CD4-positive, alpha-beta T cell (primary cell): ENCODE measurements around the gene MTHFR. TPM values are rescaled to one million over a fixed set of nuclear protein-coding genes. Genes with fewer than 3 reads are reported as not detected.

Source experiments
- ATAC-seq: fragments of 200-7000 bp; cut with Tn5 transposase; one replicate; pipeline ENCODE4 v1.10.0; 2022; ENCODE audit warnings: mild to moderate bottlenecking; ENCODE audit not compliant: poor library complexity
- CTCF ChIA-PET: fragments of 350-600 bp; sonication (Branson Sonifier 250); formaldehyde crosslinking; loops from one replicate; lab custom pipeline; 2021; ENCODE audit warnings: antibody characterized with exemption, inconsistent platforms; lab: Charles Lee
- POLR2A ChIA-PET: fragments of 350-600 bp; sonication (Branson Sonifier 250); formaldehyde crosslinking; loops from one replicate; lab custom pipeline; 2021; ENCODE audit warnings: antibody characterized with exemption, inconsistent platforms; lab: Charles Lee
- DNase-seq, 14 experiments: peaks; one replicate each; pipeline ENCODE4 v3.0.0-alpha.2; 2013 to 2020; ENCODE audit warnings: mixed read lengths in 2 of 14
- H3K27ac ChIP-seq, 2 donors: one replicate each; pipeline versions ENCODE4 v1.5.1 to v1.7.0; 2013; ENCODE audit warnings: low read length in 2 of 2, low read depth in 1 of 2, mild to moderate bottlenecking in 1 of 2
- H3K27me3 ChIP-seq, 2 experiments: 1 replicate in 1 of 2; 2 replicates in 1 of 2; pipeline versions ENCODE4 v1.6.1 to v1.7.0; 2013; ENCODE audit warnings: low read length in 2 of 2, control low read depth in 1 of 2, mild to moderate bottlenecking in 1 of 2, moderate library complexity in 1 of 2; ENCODE audit not compliant: insufficient read depth in 2 of 2, control insufficient read depth in 1 of 2
- H3K36me3 ChIP-seq: one replicate; pipeline ENCODE4 v1.6.1; 2013; ENCODE audit warnings: low read length, control low read depth; ENCODE audit not compliant: insufficient read depth
- H3K4me1 ChIP-seq: one replicate; pipeline ENCODE4 v1.6.1; 2013; ENCODE audit warnings: low read length, control low read depth; ENCODE audit not compliant: insufficient read depth
- H3K4me3 ChIP-seq: one replicate; pipeline ENCODE4 v1.5.1; 2013; ENCODE audit warnings: mild to moderate bottlenecking, low read length, moderate library complexity
- H3K9me3 ChIP-seq, 2 experiments: 1 replicate in 1 of 2; 2 replicates in 1 of 2; pipeline versions ENCODE4 v1.6.1 to v1.7.0; 2013; ENCODE audit warnings: low read length in 2 of 2, mild to moderate bottlenecking in 2 of 2, control low read depth in 1 of 2, moderate library complexity in 1 of 2; ENCODE audit not compliant: control insufficient read depth in 1 of 2, insufficient read depth in 1 of 2
- H3K27ac Mint-ChIP-seq: one replicate; pipeline ENCODE4 v1.8.0; 2020; ENCODE audit warnings: mixed read lengths
- H3K27me3 Mint-ChIP-seq: one replicate; pipeline ENCODE4 v1.8.0; 2021; ENCODE audit warnings: mixed read lengths
- H3K36me3 Mint-ChIP-seq: one replicate; pipeline ENCODE4 v1.8.0; 2021; ENCODE audit warnings: low read depth, mixed read lengths
- H3K4me1 Mint-ChIP-seq: one replicate; pipeline ENCODE4 v1.8.0; 2021; ENCODE audit warnings: low read depth, mixed read lengths
- H3K4me3 Mint-ChIP-seq: one replicate; pipeline ENCODE4 v1.8.0; 2020; ENCODE audit warnings: mild to moderate bottlenecking, mixed read lengths
- H3K9me3 Mint-ChIP-seq: one replicate; pipeline ENCODE4 v1.8.0; 2020; ENCODE audit warnings: mixed read lengths
- intact Hi-C, 2 experiments: fragments of 100-400 bp; cut with DNase I in 1 of 2; cut with micrococcal nuclease in 1 of 2; formaldehyde crosslinking; loops; one replicate each; pipeline versions ENCODE4 v1.15.1 to v1.9.0; 2023 to 2025; cut with DNase I, micrococcal nuclease
- total RNA-seq, 174 experiments: library from RNA in 2 of 174; stranded (reverse) in 2 of 174; gene quantifications; one replicate each; pipeline ENCODE4 v1.2.3 and lab custom pipeline; 2021 to 2026
- TF ChIP-seq, protein P1 (sequence below): fragments of 200-600 bp; IDR thresholded peaks from one replicate; pipeline ENCODE4 v1.8.0; 2022; ENCODE audit warnings: antibody characterized with exemption, mild to moderate bottlenecking

MTHFR gene
- total RNA-seq, 2 experiments from 2014 or later: 30.8 to 31.3 TPM

DNA sequence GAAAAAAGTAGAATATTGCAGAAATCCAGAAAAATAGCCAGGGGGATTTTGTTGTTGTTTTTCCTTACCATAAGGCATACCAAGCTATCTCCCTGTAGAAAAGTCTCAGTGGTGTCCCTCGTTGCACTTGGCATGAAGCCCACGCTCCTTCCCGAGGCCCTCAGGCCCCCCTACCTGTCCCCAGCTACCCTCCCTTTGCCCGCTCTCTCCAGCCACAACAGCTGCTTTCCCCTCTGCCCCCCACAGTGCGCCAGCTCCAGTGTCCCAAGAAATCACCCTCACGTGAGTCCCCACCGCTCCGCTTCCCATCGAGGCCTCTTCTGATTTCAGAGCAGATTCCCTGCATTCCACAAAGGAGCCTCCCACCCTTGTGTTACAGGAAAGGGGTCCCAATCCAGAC is 61.5 kb downstream of the MTHFR start:
- H3K4me1 Mint-ChIP-seq: peaks cover 44% of the 10 kb centered on the region
- no peak overlapping the region for H3K27ac ChIP-seq
- H3K27ac Mint-ChIP-seq: no peak overlapping the region
- H3K27me3 Mint-ChIP-seq: no peaks in the 10 kb centered on the region
- H3K9me3 ChIP-seq: no peaks in the 10 kb centered on the region
- DNase-seq: no peak
- H3K36me3 Mint-ChIP-seq: peaks cover 29% of the 10 kb centered on the region
- no peaks in the 10 kb centered on the region for H3K9me3 Mint-ChIP-seq
- ATAC-seq: no peak
- H3K4me1 ChIP-seq: peaks cover 45% of the 10 kb centered on the region
- no peaks in the 10 kb centered on the region for H3K27me3 ChIP-seq
- intact Hi-C loops: no loop called here
- ChIA-PET POLR2A (no interaction called here), CTCF (no interaction called here)
- TF ChIP-seq, protein P1, sequence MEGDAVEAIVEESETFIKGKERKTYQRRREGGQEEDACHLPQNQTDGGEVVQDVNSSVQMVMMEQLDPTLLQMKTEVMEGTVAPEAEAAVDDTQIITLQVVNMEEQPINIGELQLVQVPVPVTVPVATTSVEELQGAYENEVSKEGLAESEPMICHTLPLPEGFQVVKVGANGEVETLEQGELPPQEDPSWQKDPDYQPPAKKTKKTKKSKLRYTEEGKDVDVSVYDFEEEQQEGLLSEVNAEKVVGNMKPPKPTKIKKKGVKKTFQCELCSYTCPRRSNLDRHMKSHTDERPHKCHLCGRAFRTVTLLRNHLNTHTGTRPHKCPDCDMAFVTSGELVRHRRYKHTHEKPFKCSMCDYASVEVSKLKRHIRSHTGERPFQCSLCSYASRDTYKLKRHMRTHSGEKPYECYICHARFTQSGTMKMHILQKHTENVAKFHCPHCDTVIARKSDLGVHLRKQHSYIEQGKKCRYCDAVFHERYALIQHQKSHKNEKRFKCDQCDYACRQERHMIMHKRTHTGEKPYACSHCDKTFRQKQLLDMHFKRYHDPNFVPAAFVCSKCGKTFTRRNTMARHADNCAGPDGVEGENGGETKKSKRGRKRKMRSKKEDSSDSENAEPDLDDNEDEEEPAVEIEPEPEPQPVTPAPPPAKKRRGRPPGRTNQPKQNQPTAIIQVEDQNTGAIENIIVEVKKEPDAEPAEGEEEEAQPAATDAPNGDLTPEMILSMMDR: no peak
- H3K4me3 ChIP-seq: no peak overlapping the region
- H3K4me3 Mint-ChIP-seq: no peak overlapping the region
- H3K36me3 ChIP-seq: peaks cover 37% of the 10 kb centered on the region

DNA sequence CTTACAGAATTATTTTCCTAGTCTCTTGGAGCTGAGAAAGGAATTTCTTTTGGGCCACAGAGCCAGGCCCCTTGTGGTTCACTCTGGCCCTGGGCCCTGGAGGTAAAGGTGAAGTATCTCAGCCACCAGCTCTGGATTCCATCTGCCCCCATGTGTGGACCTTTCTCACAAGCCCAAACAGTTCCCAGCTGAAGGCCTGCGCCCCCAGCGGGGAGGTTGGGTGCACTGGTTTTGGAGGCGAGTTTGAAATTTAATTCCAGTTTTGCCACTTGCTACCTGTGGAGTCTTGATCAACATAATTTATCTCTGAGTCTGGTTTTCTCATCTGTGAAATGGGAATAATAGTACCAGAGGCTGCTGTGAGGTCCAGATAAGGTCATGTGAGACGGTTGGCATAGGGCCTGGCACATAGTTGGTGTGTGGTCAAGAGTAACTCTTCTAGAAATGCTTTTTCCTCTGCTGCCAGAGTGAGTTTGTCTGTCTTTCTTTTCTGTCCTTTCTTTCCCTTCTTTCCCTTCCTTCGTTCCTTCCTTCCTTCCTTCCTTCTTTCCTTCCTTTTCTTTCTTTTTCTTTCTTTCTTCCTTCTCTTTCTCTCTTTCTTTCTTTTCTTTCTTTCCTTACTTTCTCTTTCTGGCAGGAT is 63.7 kb downstream of the MTHFR start:
- DNase-seq (no peak), ATAC-seq (no peak)
- POLR2A ChIA-PET: interaction anchor here (0.7 to 2.0 kb wide), 2 partner anchors 12 to 396 kb away, joined by 3 to 7 read pairs; no protein-coding TSS in a partner anchor
- no peak overlapping the region for H3K27ac ChIP-seq
- peaks cover 20% of the 10 kb centered on the region for H3K36me3 ChIP-seq
- no peaks in the 10 kb centered on the region for H3K27me3 ChIP-seq
- peaks cover 20% of the 10 kb centered on the region for H3K36me3 Mint-ChIP-seq
- H3K27ac Mint-ChIP-seq: no peak overlapping the region
- CTCF ChIA-PET: interaction anchor here (1.7 kb wide), 1 partner anchor 22 kb away, joined by 5 read pairs; no protein-coding TSS in a partner anchor
- TF ChIP-seq, protein P1: no peak
- H3K9me3 ChIP-seq: no peaks in the 10 kb centered on the region
- H3K27me3 Mint-ChIP-seq: no peaks in the 10 kb centered on the region
- H3K9me3 Mint-ChIP-seq: no peaks in the 10 kb centered on the region
- no peak overlapping the region for H3K4me3 ChIP-seq
- peaks cover 58% of the 10 kb centered on the region for H3K4me1 ChIP-seq
- H3K4me1 Mint-ChIP-seq: peaks cover 60% of the 10 kb centered on the region
- intact Hi-C loops: no loop called here
- H3K4me3 Mint-ChIP-seq: peak overlapping the region; percentile 61

DNA sequence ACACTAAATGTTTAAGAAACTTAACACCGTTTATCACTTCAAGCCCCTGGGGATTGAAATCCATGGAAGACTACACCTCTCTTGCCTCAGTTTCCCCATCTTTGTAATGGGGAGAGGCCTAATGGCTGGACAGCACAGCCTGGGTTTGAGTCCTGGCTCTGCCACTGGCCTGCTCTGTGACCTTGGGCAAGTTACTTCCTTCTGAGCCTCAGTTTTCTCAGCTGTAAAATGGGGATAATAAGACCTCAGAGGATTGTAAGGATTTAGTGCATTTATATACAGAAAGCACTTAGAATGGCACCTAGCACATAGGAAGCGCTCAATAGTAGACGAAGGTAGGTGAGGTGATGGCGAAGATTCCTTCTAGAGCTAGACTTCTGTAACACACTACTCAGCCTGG is 64.3 kb downstream of the MTHFR start:
- intact Hi-C loops: no loop called here
- CTCF ChIA-PET: interaction anchor here (0.5 to 1.7 kb wide), 2 partner anchors 22 to 515 kb away, joined by 3 to 5 read pairs; no protein-coding TSS in a partner anchor
- DNase-seq: no peak
- H3K27ac ChIP-seq: no peak overlapping the region
- H3K4me1 Mint-ChIP-seq: peaks cover 66% of the 10 kb centered on the region
- peak overlapping the region; percentile 24 for H3K27ac Mint-ChIP-seq
- no peak overlapping the region for H3K4me3 ChIP-seq
- no peaks in the 10 kb centered on the region for H3K9me3 ChIP-seq
- POLR2A ChIA-PET: interaction anchor here (1.1 to 2.0 kb wide), 4 partner anchors 11 to 96 kb away, joined by 3 to 9 read pairs (median 6); partner anchors contain the start of gene FBXO6
- no peaks in the 10 kb centered on the region for H3K27me3 Mint-ChIP-seq
- TF ChIP-seq, protein P1: no peak
- peaks cover 64% of the 10 kb centered on the region for H3K4me1 ChIP-seq
- H3K36me3 Mint-ChIP-seq: peaks cover 14% of the 10 kb centered on the region
- no peaks in the 10 kb centered on the region for H3K9me3 Mint-ChIP-seq
- no peak for ATAC-seq
- H3K27me3 ChIP-seq: no peaks in the 10 kb centered on the region
- no peak overlapping the region for H3K4me3 Mint-ChIP-seq
- peaks cover 14% of the 10 kb centered on the region for H3K36me3 ChIP-seq
